Activated CD4-positive, alpha-beta memory T cell treated with anti-CD3 and anti-CD28 coated beads for 36 hours (primary cell): ENCODE measurements around the gene CHST8. TPM values are rescaled to one million over a fixed set of nuclear protein-coding genes. Genes with fewer than 3 reads are reported as not detected.

Experiments used
- CTCF ChIA-PET: fragments of 350-600 bp; sonication (Branson Sonifier 250); formaldehyde crosslinking; loops from one replicate; lab custom pipeline; 2021; ENCODE audit warnings: antibody characterized with exemption, inconsistent platforms; lab: Charles Lee
- POLR2A ChIA-PET: fragments of 350-600 bp; sonication (Branson Sonifier 250); formaldehyde crosslinking; loops from one replicate; lab custom pipeline; 2021; ENCODE audit warnings: antibody characterized with exemption; lab: Charles Lee
- DNase-seq: peaks from one replicate; pipeline ENCODE4 v3.0.0-alpha.2; 2020
- H3K27ac Mint-ChIP-seq: one replicate; pipeline ENCODE4 v1.8.0; 2021; ENCODE audit warnings: mixed read lengths
- H3K27me3 Mint-ChIP-seq: one replicate; pipeline ENCODE4 v1.8.0; 2021; ENCODE audit warnings: mixed read lengths
- H3K36me3 Mint-ChIP-seq: one replicate; pipeline ENCODE4 v1.8.0; 2021; ENCODE audit warnings: mixed read lengths
- H3K4me1 Mint-ChIP-seq: one replicate; pipeline ENCODE4 v1.8.0; 2021; ENCODE audit warnings: low read depth, mixed read lengths
- H3K4me3 Mint-ChIP-seq: one replicate; pipeline ENCODE4 v1.8.0; 2021; ENCODE audit warnings: mild to moderate bottlenecking, mixed read lengths
- H3K9me3 Mint-ChIP-seq: one replicate; pipeline ENCODE4 v1.8.0; 2021; ENCODE audit warnings: mixed read lengths
- intact Hi-C: fragments of 100-400 bp; cut with micrococcal nuclease; formaldehyde crosslinking; loops from one replicate; pipeline ENCODE4 v1.15.1; 2023
- total RNA-seq, 2 experiments: library from RNA; stranded (reverse); gene quantifications; one replicate each; pipeline ENCODE4 v1.2.3, GENCODE V29; 2021

CHST8 gene
- total RNA-seq, 2 experiments from 2014 or later, result not detected

DNA sequence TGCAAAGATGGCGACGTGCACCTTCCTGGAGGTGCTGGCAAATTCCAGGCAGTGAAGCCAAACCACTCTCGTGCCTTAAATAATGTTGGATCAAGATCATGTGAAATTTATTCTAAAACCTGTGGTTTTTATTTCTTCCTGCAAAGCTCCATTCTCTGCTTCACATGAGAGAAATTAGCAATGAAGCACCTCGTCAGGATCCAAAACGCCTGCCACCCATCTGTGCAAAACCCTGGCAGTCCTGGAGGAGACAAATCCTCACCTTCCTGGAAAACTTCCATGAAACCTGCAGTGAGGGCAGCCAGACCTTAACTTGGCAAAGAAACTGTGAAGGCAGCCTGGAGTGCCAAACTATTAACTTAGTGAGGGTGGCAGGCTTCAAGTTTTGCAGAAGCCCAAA, 47.6 kb downstream of the CHST8 start:
- no peak overlapping the region for H3K27ac Mint-ChIP-seq
- H3K36me3 Mint-ChIP-seq, result no peaks in the 10 kb centered on the region
- H3K4me3 Mint-ChIP-seq, result no peak overlapping the region
- CTCF ChIA-PET, result interaction anchor here (0.7 kb wide), 1 partner anchor 109 kb away, joined by 3 read pairs; no protein-coding TSS in a partner anchor
- intact Hi-C loops, result no loop called here
- H3K27me3 Mint-ChIP-seq, result peaks cover 15% of the 10 kb centered on the region
- H3K4me1 Mint-ChIP-seq, result no peaks in the 10 kb centered on the region
- POLR2A ChIA-PET, result no interaction called here
- H3K9me3 Mint-ChIP-seq, result no peaks in the 10 kb centered on the region
- no peak for DNase-seq

DNA sequence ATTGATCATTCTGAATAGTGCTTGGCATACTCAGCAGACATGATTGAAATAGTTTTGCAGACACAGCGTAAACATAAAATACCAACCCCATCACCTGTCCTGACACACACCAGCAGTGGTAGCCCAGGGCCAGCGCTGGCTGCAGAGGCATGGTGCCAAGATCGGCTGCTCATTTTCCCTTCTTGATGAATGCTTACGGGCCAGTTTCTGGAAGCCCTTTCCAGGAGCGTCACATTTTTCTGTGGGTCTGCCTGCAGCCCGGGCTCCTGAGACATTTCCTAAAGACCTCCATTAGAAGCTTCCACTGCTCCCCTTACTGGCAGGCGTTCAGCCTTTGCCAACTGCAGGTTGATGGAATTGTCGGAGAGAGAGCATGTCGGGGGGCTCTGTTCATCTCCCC, 48.6 kb downstream of the CHST8 start:
- no peaks in the 10 kb centered on the region for H3K36me3 Mint-ChIP-seq
- intact Hi-C loops, result no loop called here
- H3K27ac Mint-ChIP-seq, result no peak overlapping the region
- H3K4me1 Mint-ChIP-seq, result no peaks in the 10 kb centered on the region
- ChIA-PET CTCF (no interaction called here), POLR2A (no interaction called here)
- no peaks in the 10 kb centered on the region for H3K9me3 Mint-ChIP-seq
- H3K27me3 Mint-ChIP-seq, result peaks cover 17% of the 10 kb centered on the region
- DNase-seq, result no peak
- no peak overlapping the region for H3K4me3 Mint-ChIP-seq

DNA sequence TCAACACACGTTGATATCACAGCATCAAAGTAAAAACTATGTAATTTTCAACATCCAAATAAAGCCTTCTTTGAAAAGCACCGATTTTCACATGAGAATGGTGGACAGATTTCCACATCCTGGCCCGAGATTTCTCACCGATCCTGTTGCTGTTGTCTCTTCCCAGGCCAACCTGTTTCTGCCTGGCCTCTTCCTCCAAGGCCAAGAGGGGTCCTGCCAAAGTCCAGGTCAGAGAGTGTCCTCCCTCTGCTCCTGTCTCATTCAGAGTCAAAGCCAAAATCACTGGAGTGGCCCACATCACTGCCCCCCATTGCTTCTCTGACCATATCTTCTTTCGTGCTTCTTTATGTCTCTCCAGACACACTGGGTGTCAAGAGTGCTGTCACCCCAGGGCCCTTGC, 49.5 kb downstream of the CHST8 start:
- ChIA-PET POLR2A (no interaction called here), CTCF (no interaction called here)
- intact Hi-C loops, result no loop called here
- DNase-seq, result no peak
- no peak overlapping the region for H3K4me3 Mint-ChIP-seq
- H3K9me3 Mint-ChIP-seq, result no peaks in the 10 kb centered on the region
- H3K27ac Mint-ChIP-seq, result no peak overlapping the region
- H3K27me3 Mint-ChIP-seq, result peaks cover 17% of the 10 kb centered on the region
- no peaks in the 10 kb centered on the region for H3K36me3 Mint-ChIP-seq
- no peaks in the 10 kb centered on the region for H3K4me1 Mint-ChIP-seq

DNA sequence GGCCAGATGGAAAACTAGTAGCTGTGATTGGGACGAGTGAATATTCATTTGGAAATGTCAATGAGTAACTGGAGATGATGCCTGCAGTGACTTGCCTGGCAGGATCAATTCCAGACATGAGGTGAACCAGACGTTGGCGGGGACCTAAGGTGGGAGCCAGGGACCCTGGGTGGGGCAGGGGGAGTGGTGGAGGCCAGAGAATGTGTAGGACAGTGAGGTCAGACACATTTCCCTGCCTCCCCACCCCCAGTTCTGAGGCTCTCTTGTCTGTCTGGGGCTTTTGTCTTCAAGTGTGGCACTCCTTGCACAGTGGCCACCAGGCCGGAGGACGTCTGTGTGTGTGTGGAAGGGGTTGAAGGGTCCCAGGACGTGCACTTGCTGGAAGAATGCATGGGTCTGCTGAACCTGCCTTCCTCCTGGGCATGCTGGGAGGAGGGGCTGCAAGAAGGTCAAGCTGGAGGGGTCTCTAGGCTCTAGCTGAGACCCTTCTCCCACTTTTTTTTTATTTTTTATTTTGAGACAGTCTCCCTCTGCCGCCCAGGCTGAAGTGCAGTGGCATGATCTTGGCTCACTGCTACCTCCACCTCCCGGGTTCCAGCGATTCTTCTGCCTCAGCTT, 51.6 kb downstream of the CHST8 start:
- no peaks in the 10 kb centered on the region for H3K4me1 Mint-ChIP-seq

DNA sequence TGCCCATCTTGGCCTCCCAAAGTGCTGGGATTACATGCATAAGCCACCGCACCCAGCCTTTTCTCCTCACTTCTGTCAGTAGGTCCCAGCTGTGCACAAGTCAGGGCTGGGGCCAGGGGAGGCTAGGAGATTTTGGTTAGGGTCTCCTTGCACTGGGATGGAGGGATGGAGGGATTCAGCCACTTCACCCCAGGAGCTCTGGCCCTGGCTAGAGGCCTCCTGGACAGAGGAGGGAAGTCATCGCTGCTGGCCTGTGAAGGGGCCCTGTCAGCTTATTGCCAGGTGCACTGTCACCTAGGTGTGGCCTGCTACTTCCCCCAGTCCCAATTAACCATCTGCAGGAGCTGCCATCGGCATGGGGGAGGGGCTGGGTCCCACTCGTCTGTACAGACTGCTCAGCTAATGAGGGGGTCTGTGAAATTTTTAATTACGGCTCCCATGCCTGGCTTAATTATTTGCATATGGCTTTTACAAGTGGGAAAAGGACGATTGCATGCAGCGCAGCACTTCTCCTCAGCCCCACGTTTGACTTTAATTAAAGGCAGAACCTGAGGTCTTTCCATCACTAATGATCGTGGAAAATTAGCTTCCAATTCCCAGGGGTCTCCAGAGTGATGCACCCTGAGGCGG, 52.4 kb downstream of the CHST8 start:
- no peak for DNase-seq
- no peak overlapping the region for H3K27ac Mint-ChIP-seq
- ChIA-PET CTCF (no interaction called here), POLR2A (no interaction called here)
- H3K36me3 Mint-ChIP-seq, result no peaks in the 10 kb centered on the region
- no peaks in the 10 kb centered on the region for H3K9me3 Mint-ChIP-seq
- intact Hi-C loops, result no loop called here
- no peak overlapping the region for H3K4me3 Mint-ChIP-seq
- H3K4me1 Mint-ChIP-seq, result no peaks in the 10 kb centered on the region
- peaks cover 21% of the 10 kb centered on the region for H3K27me3 Mint-ChIP-seq

More for the DNA sequence above, 51.6 kb downstream of the CHST8 start:
- ChIA-PET CTCF (no interaction called here), POLR2A (no interaction called here)
- Mint-ChIP-seq H3K9me3 (no peaks in the 10 kb centered on the region), H3K36me3 (no peaks in the 10 kb centered on the region), H3K27ac (no peak overlapping the region), H3K4me3 (no peak overlapping the region), H3K27me3 (peaks cover 21% of the 10 kb centered on the region)
- no peak for DNase-seq
- intact Hi-C loops, result no loop called here

DNA sequence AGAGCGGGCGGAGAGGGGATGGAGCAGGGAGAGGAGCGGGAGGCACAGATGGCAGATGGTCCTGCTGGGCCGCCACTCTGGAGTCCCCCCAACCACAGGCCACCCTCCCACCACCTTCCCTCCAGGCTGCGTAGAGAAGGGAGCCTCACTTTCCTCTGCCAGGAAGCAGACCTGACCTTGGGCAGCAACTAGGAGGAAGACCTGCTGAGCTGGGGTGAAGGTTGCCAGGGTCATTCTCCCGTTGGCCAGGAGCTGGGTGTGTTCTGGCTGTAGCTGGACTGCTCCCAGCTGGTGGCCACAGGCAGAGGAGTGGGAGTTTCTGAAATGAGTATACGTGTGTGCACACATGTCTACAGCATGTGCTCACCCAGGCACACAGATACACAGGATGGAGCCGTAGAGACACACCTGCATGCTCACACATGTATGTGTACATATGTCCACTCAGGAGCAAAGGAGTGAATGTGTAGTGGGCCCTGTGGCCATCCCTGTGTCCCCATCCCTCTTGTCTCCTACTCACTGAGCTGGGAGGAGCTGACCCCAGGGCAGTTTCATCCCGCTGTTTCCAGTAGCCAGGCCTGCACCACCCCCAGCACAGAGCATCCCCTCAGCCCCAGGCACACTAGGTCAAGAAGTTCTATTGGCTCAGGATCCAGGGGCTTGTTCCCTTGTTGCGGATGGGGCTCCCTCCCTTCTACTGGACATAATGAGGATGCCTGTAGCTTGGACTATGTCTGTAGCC, 53.0 kb downstream of the CHST8 start:
- no peaks in the 10 kb centered on the region for H3K4me1 Mint-ChIP-seq
- no peaks in the 10 kb centered on the region for H3K9me3 Mint-ChIP-seq
- peaks cover 21% of the 10 kb centered on the region for H3K27me3 Mint-ChIP-seq
- no peaks in the 10 kb centered on the region for H3K36me3 Mint-ChIP-seq
- no peak overlapping the region for H3K27ac Mint-ChIP-seq
- no peak overlapping the region for H3K4me3 Mint-ChIP-seq
- intact Hi-C loops, result no loop called here
- no peak for DNase-seq
- POLR2A ChIA-PET, result no interaction called here
- CTCF ChIA-PET, result no interaction called here

DNA sequence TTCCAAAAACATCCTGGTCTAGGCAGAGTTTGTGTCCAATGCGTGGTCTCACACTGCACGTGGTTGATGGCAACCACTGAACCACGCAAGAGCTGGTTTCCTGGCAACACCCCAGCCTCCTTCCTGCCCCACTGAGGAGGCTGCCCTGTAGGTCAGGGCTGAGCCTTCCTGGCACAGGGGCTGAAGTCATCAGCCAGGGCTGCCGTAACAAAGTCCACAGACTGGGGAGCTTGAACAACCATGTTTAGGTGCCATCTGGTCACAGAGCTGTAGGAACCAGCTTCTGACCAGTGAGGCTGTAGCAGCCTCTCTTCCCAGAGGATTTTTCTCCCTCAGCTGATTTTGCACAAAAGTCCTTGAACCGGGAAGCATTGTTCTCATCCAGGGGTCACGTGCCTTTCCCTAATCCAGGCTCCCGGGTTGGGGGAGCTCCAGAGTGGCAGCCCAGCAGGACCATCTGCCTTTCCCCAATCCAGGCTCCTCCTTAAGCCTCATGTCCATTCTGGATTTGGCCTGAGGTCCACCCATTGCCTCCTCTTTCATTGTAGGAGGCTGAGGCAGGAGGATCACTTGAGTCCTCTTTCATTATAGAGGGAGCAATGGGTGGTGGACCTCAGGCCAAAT, 53.9 kb downstream of the CHST8 start:
- Mint-ChIP-seq H3K36me3 (no peaks in the 10 kb centered on the region), H3K27ac (no peak overlapping the region), H3K27me3 (peaks cover 21% of the 10 kb centered on the region), H3K4me1 (no peaks in the 10 kb centered on the region), H3K4me3 (no peak overlapping the region), H3K9me3 (no peaks in the 10 kb centered on the region)
- ChIA-PET POLR2A (no interaction called here), CTCF (no interaction called here)
- DNase-seq, result no peak
- intact Hi-C loops, result no loop called here

DNA sequence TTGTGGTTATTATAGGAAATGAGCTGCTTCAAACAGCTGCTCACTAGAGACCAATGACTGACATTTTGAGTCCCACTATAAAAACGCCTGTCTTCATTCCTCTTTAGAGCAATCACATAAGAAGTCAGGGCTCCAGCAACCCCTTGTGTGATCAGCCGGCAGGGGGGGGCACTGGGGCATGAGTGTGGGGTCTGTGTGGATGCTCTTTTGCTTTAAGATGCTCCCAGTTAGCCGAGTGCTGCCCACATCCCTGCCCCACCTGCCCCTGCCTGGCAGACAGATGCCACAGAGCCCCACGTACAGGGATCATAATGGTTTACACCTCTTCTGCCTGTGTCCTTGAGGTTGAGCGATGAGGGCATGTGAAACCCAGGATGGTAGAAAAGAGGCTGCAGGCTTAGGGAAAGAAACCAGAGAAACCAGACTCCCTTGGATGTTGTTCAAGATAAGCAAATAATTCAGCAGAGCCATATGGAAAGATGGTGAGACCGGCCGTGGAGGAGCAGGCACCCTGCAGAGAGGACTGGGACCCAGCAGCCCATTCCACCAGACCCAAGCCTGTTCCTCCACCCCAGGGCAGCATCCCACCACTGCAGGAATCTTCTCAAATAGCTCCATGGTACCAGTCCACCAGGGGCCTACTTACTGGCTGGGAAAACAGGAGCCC, 55.4 kb downstream of the CHST8 start:
- ChIA-PET CTCF (interaction anchor here (0.6 kb wide), 1 partner anchor 13 kb away, joined by 3 read pairs; no protein-coding TSS in a partner anchor), POLR2A (no interaction called here)
- no peaks in the 10 kb centered on the region for H3K9me3 Mint-ChIP-seq
- H3K27ac Mint-ChIP-seq, result no peak overlapping the region
- DNase-seq, result no peak
- H3K36me3 Mint-ChIP-seq, result no peaks in the 10 kb centered on the region
- intact Hi-C loops, result no loop called here
- peaks cover 18% of the 10 kb centered on the region for H3K27me3 Mint-ChIP-seq
- no peak overlapping the region for H3K4me3 Mint-ChIP-seq
- H3K4me1 Mint-ChIP-seq, result no peaks in the 10 kb centered on the region

DNA sequence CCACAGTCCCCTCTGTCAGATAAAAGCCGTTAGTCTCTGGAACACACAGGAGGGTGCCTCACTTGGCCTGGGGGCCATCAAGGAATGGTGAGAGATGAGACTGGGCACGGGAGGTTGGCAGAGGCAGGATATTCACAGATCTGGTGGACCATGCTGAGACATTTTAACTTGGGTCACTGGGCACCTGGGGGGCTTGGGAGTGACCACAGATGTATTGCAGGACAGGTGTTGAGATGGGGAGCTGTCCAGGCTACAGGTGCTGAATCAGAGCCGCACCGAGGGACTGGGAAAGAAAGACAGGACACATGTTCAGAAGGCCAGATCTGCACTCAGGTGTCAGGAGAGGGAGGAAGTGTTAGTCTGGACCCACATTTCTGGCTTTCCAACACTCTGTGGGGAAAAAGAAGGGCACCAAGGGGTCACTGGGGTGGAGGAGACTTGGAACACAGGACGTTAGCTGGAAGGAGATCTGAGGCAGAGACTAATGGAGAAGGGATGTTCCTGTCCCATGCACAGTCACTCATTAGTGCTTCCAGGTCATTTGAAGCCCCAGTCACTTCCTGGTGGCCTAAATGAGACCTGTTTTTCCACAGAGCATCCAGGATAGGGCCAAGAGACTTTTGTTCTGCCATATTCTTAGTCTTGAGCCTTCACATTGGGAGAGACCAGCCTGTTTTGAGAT, 56.1 kb downstream of the CHST8 start:
- no peak for DNase-seq
- ChIA-PET CTCF (no interaction called here), POLR2A (no interaction called here)
- H3K27ac Mint-ChIP-seq, result no peak overlapping the region
- intact Hi-C loops, result no loop called here
- no peaks in the 10 kb centered on the region for H3K4me1 Mint-ChIP-seq
- H3K9me3 Mint-ChIP-seq, result no peaks in the 10 kb centered on the region
- H3K27me3 Mint-ChIP-seq, result peaks cover 17% of the 10 kb centered on the region
- no peak overlapping the region for H3K4me3 Mint-ChIP-seq
- no peaks in the 10 kb centered on the region for H3K36me3 Mint-ChIP-seq

DNA sequence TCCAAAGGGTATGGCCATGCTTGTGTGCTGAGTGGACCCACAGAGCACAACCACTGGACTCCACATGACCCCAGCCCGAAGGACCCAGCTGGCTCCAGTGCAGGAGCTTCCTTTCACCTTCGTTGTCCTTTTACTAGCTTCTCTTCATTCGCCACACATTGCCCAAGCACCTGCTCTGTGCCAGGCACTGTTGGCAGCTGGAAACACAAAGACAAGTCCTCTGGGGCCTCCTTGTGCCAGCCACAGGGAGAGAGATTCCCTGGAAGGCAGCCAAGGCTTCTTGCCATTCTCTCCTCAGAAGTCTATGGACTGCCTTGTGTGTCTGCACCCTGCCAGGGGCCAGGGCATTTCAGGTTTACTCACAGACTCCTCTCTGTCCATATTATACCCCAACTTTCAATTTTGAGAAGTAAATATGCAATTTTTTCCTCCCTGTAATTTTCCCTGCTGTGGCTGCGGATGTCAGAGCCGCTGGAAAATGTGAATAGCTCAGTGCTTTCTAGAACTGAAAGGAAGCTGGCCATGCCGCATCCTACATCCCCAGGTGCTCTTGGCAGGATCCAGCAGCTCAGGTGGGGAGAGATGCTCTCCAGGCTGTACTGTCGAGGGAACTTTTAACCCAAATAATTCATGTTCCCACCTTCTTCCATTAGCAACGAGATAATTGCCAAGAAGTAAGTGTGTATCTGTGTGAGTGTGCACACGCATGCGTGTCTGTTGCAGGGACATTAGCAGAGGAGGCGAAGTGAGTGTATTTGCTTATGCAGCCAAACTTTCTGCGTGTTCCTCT, 57.2 kb downstream of the CHST8 start:
- no peak for DNase-seq
- Mint-ChIP-seq H3K27me3 (peaks cover 18% of the 10 kb centered on the region), H3K4me1 (no peaks in the 10 kb centered on the region), H3K36me3 (no peaks in the 10 kb centered on the region), H3K9me3 (no peaks in the 10 kb centered on the region), H3K4me3 (no peak overlapping the region), H3K27ac (no peak overlapping the region)
- intact Hi-C loops, result no loop called here
- POLR2A ChIA-PET, result no interaction called here
- CTCF ChIA-PET, result interaction anchor here (1.0 kb wide), 1 partner anchor 99 kb away, joined by 3 read pairs; no protein-coding TSS in a partner anchor

DNA sequence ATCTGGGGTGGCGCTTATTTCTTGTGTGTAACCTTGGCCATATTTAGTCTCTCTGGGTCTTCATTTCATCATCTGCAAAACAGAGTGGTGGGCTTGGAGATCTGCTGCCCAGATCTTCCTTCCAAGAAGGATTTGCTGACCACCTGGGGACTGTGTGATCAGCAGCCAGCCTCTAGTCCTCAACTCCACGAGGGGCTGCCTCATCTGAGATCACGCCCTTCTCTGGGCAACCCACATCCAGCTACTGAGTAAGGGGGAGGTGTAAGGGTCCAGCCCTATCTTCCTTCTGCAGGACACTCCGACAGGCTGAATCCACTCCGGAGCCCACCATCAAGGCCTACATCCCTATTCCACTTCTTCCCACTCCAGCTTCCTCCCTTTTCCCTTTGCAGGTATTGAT, 57.9 kb downstream of the CHST8 start:
- Mint-ChIP-seq H3K36me3 (no peaks in the 10 kb centered on the region), H3K9me3 (no peaks in the 10 kb centered on the region), H3K27ac (no peak overlapping the region), H3K27me3 (peaks cover 19% of the 10 kb centered on the region), H3K4me3 (no peak overlapping the region), H3K4me1 (no peaks in the 10 kb centered on the region)
- no peak for DNase-seq
- ChIA-PET CTCF (interaction anchor here (1.0 kb wide), 1 partner anchor 98 kb away, joined by 3 read pairs; no protein-coding TSS in a partner anchor), POLR2A (no interaction called here)
- intact Hi-C loops, result no loop called here
